ENCODE data around the gene KLKB1.
"Not testable (repeated sequence)": the region's sequence is repeated elsewhere in the genome, so short reads cannot be mapped to it uniquely, and the experiment has no call there.

The KLKB1 gene

DNA sequence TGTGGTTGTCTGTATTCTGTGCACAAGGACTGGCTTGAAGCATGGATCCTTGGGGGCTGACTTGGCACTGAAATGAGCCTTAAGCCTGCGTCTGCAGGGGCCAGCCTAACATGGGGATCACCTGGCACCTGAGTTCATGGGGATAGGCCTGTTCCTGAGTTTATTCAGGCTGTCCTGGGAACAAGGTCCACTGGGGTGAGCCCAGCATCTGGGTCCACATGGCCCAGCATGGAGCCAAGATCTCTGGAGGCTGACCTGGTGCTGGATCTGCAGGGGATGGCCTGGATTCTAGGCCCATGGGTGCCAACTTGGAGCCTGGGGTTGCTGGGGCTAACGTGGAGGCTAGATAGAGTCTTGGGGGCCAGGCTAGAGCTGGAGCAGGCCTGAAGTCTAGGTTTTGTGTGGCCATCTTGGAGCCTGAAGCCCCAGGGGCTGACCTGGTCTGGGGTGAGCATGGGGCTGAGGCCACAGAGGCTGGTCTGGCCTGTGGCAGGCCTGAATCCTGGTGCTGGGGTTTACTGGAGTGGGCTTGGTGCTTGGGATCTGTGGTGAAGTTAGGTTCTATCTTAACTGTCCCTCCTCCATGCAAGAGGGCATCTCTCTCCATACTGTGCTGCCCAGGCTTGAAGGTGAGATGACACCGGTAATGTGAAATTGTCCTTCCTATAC lies 652 bp upstream of the KLKB1 start:
- no peak for DNase-seq

- no peak for DNase-seq
Observed at GRCh38 chr4:186227744-186228513, 622 bp downstream of the KLKB1 start.

DNA sequence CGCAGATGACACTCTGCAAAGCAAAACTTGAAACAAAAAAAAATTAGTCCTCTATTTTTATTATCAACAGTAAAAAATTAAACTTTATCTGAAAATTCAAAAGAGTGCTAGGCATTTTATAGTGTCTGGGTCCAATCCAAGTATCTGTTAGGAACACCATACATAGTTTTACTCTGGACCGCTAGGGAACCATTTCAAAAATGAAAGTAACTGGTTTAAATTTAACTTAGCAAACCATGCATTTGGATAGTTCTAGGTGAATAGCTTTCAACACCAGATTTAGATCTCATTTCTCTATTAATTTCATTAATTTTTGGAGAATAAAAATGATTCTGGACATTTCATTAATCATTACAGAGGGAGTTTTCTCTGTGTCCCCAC lies 1.2 kb downstream of the KLKB1 start:
- no peak for DNase-seq

DNA sequence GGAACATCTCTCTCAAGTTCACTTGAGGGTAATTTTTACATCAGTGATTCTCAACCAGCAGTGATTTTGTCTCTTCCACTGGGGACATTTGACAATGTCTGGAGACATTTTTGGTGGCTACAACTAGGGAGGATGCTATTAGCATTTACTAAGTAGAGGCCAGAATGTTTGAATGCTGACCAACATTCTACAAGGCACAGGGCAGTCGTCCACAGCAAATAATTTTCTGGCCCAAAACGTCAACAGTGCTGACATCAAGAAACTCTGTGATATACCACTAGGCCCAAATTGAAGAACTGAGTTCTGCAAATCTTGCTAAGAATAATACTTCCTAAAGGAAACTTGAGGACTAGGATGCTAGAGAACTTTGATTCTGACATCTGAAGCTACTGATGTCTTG lies 7.1 kb downstream of the KLKB1 start:
- no peak for DNase-seq

DNA sequence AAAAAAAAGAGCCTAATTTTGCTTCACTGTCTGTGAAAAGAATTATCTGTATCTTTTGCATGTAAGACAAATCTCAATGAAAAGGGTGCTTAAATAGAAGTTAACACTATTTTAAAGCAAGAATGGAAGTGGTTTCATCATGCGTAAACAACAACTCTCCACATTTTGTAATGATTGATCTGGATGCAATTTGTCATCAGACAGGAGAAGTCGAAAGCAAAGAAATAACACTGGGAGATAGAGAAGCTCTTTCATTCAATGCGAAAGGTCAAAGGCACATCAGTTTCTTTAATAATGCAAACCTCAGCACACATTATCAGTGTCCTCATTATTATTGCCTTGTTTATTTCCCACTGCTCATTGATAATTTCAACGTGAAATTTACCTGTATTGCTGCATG lies 8.8 kb downstream of the KLKB1 start:
- DNase-seq = no peak

- DNase-seq = no peak
Observed at GRCh38 chr4:186240452-186240847, 13.1 kb downstream of the KLKB1 start.

- DNase-seq = no peak
Observed at GRCh38 chr4:186240848-186241491, 13.7 kb downstream of the KLKB1 start.

GRCh38 chr4:186241616-186242015 lies 14.3 kb downstream of the KLKB1 start:
- no peak for DNase-seq

- DNase-seq = not testable (repeated sequence)
Observed at GRCh38 chr4:186242031-186242430, 14.7 kb downstream of the KLKB1 start.

DNA sequence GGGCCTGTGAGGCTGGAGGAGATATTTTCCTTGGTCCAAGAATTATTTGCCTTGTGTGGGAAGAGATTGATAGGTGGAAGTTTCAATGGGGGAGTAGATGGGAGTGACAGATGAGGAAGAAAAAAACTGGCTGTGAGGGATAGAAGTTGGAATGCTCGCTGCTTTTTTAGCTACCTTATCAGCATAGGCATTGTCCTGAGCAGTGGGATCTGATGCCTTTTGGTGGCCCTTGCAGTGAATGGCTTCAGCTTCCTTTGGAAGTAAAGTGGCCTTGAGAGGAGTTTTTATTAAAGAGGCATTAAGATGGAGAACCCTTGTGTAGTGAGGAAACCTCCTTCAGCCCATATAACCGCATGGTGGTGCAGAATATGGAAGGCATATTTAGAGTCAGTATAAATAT lies 16.0 kb downstream of the KLKB1 start:
- DNase-seq = no peak

GRCh38 chr4:186244835-186245234 lies 17.5 kb downstream of the KLKB1 start:
- DNase-seq = no peak

DNA sequence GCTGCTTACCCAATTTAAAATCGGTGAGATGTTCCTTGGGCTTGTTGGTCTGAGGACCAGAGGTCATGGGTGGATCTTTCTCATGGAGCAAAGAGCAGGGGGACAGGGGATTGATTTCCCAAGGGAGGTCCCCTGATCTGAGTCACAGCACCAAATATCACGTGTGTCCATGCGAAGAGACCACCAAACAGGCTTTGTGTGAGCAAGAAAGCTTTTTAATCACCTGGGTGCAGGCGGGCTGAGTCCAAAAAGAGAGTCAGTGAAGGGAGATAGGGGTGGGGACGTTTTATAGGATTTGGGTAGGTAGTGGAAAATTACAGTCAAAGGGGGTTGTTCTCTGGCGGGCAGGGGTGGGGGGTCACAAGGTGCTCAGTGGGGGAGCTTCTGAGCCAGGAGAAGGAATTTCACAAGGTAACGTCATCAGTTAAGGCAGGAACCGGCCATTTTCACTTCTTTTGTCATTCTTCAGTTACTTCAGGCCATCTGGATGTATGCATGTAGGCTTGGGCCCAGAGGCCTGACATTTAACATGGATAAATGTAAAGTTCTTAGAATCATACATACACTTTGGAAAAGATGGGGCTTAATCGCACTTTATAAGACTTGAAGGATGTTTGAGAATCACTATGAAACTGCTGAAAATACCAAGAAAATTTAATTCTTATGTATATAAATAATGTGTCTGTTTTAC lies 19.9 kb downstream of the KLKB1 start:
- not testable (repeated sequence) for DNase-seq

- no peak for DNase-seq
Observed at GRCh38 chr4:186248643-186249042, 21.3 kb downstream of the KLKB1 start.

- DNase-seq = no peak
Observed at GRCh38 chr4:186249785-186250754, 22.8 kb downstream of the KLKB1 start.

GRCh38 chr4:186250760-186251159 lies 23.5 kb downstream of the KLKB1 start:
- DNase-seq = no peak

- no peak for DNase-seq
Observed at GRCh38 chr4:186255122-186255521, 27.8 kb downstream of the KLKB1 start.

DNA sequence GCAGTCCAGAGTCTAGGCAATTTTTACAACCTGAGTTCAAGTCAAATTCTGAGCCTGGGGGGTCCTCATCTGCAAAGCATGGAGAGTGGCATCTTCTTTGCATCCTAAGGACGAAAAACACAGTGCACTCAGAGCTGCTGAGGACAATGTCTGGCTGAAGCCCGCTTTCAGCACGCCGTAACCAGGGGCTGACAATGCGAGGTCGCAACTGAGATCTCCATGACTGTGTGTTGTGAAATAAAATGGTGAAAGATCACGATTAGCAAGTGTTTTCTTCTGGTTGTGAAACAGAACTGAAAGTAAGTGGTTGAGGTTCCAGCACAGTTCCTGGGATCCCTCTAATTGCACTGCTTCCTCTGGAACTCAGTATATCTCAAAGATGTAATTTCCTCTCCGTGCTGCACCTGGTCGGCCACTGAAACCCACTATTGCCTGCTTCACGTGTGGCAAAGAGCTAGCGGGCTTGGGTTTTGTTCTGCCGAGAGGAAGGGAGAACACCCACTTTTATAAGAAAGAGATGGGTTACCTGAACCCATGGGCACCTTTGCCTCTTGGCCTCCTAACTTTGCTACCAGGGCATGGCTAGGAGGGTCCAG lies 31.0 kb downstream of the KLKB1 start:
- DNase-seq = no peak

DNA sequence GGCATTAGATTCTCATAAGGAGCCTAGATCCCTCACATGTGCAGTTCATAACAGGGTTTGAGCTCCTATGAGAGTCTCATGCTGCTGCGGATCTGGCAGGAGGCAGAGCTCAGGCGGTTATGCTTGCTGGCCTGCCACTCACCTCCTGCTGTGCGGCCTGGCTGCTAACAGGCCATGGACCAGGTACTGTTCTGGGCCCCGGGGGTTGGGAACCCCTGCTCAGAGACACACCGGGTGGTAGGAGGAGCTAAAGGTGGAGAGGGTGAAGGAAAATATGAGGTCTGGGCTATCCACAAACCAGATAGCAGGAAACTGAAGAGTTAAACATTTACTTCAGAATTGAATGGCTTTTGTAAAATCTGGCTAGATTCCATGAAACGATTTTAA lies 32.8 kb downstream of the KLKB1 start:
- no peak for DNase-seq

DNA sequence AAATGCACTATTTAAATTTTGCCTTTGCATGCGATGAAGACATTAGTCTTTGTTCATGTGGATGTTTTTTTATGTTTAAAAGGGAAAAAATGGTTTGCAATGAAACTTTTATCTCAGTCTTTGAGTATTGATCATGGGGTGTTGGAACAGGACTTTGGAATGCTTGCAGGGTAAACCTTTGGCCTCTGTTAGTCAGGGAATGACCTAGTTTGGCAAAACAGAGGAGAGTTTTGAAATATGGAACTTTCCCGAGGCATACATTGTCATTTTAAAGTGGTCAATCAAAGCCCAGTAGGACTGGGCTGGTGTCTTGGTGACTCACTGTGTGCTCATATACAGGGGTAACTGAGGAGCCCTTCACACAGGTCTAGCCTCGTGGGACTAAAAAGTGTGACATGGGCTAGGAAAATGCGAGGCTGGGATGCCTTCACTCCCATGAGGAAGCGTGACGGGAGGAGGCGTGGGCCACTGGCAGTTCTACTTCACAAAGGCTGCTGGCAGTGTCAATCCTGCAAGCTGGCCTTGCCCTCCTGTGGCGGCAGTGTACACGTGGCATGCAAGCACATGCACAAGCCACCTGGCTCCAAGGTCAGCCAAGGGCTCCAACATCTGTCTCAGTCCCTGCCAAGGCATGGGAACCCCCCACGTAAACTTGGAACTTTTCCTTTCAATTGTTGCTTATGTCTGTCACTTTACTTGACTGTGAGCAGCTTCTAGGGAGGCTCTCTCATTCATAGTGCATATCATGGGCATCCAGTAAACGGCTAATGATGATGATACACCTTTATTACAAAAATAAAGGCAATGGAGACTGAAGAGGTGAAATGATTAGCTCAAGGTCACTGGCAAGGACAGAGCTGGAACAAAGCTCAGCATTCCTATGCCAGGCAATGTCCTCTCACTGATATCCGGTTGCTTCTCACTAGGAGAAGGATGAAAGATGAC lies 33.5 kb downstream of the KLKB1 start:
- no peak for DNase-seq
